Loucy (cell line): ENCODE measurements around the gene GNS.

Experiments used
- H2AFZ ChIP-seq: fragments of 200-600 bp; sonication (generic); 2 replicates; pipeline ENCODE4 v1.6.0; 2016; ENCODE audit warnings: antibody characterized with exemption, mild to moderate bottlenecking, low read length, moderate library complexity
- H3F3A ChIP-seq: fragments of 200-600 bp; 2 replicates; pipeline ENCODE4 v1.6.0; 2016; ENCODE audit warnings: antibody characterized with exemption, low read depth, mild to moderate bottlenecking
- H3K27me3 ChIP-seq: fragments of 200-600 bp; sonication (generic); 2 replicates; pipeline ENCODE4 v1.6.1; 2014; ENCODE audit warnings: low read length, mild to moderate bottlenecking; ENCODE audit not compliant: insufficient read depth, poor library complexity, severe bottlenecking
- H3K36me3 ChIP-seq: fragments of 200-600 bp; sonication (generic); 2 replicates; pipeline ENCODE4 v1.6.1; 2016; ENCODE audit warnings: low read length; ENCODE audit not compliant: insufficient read depth
- H3K4me1 ChIP-seq: fragments of 200-600 bp; sonication (generic); 2 replicates; pipeline ENCODE4 v1.5.1; 2014; ENCODE audit warnings: low read length, mild to moderate bottlenecking; ENCODE audit not compliant: insufficient read depth, poor library complexity, severe bottlenecking
- H3K4me2 ChIP-seq: fragments of 200-600 bp; sonication (generic); 2 replicates; pipeline ENCODE4 v1.6.0; 2014; ENCODE audit warnings: antibody characterized with exemption, low read length, low read depth, mild to moderate bottlenecking; ENCODE audit not compliant: poor library complexity, severe bottlenecking
- H3K4me3 ChIP-seq: fragments of 200-600 bp; sonication (generic); 2 replicates; pipeline ENCODE4 v1.5.1; 2014; ENCODE audit warnings: low read length, mild to moderate bottlenecking, mixed read lengths; ENCODE audit not compliant: poor library complexity, severe bottlenecking
- H3K79me2 ChIP-seq: fragments of 200-600 bp; sonication (generic); 2 replicates; pipeline ENCODE4 v1.6.1; 2014; ENCODE audit warnings: low read length; ENCODE audit not compliant: insufficient read depth
- H3K9ac ChIP-seq: fragments of 200-600 bp; sonication (generic); 2 replicates; pipeline ENCODE4 v1.6.0; 2014; ENCODE audit warnings: mild to moderate bottlenecking, low read depth, low read length, moderate library complexity; ENCODE audit not compliant: poor library complexity, severe bottlenecking
- H3K9me2 ChIP-seq: fragments of 200-600 bp; sonication (generic); replicated peaks from 2 replicates; pipeline ENCODE4 v1.6.1; 2016; ENCODE audit warnings: low read depth, low read length, mixed read lengths
- H3K9me3 ChIP-seq: fragments of 200-600 bp; sonication (generic); 2 replicates; pipeline ENCODE4 v1.6.1; 2014; ENCODE audit warnings: mild to moderate bottlenecking, antibody characterized with exemption, low read length, low read depth; ENCODE audit not compliant: insufficient read depth
- H4K20me1 ChIP-seq: fragments of 200-600 bp; sonication (generic); 2 replicates; pipeline ENCODE4 v1.6.0; 2014; ENCODE audit warnings: antibody characterized with exemption, low read length, mild to moderate bottlenecking; ENCODE audit not compliant: insufficient read depth, poor library complexity, severe bottlenecking
- CTCF ChIP-seq: fragments of 200-600 bp; sonication (generic); conservative IDR thresholded peaks from 2 replicates; pipeline ENCODE4 v1.5.1; 2014; ENCODE audit warnings: mild to moderate bottlenecking, antibody characterized with exemption, low read length
- EZH2phosphoT487 ChIP-seq: fragments of 200-600 bp; IDR thresholded peaks from 2 replicates; pipeline ENCODE4 v1.6.1; 2018; ENCODE audit warnings: antibody characterized with exemption, mild to moderate bottlenecking, moderate library complexity, borderline replicate concordance

The GNS gene

DNA sequence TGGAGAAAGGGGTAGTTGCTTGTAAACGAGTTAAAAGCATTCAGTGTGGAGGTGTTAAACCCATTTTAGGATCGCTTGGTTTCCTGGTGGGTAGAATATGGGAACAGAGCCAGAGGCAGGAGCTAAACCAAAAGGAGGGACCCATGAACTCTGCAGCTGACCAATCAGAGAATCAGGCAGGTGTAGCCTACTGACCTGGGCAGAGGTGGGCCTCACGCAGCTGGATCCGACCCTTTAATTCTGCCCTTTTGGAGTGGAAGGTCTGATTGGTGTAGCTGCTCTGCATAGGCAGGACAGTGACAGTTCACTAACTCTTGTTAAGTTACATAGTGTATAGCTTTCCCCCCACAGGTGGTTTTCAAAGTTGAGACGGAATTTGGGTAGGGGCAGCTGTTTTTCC, 63.7 kb downstream of the GNS start:
- H3K9ac ChIP-seq: no peak overlapping the region
- no peak overlapping the region for H3K4me2 ChIP-seq
- H3K4me1 ChIP-seq: peaks cover 2% of the 10 kb centered on the region
- no peaks in the 10 kb centered on the region for H3K9me2 ChIP-seq
- H4K20me1 ChIP-seq: no peaks in the 10 kb centered on the region
- TF ChIP-seq CTCF (no peak), EZH2phosphoT487 (no peak)
- no peaks in the 10 kb centered on the region for H3K27me3 ChIP-seq
- H2AFZ ChIP-seq: no peak overlapping the region
- no peaks in the 10 kb centered on the region for H3K9me3 ChIP-seq
- no peak overlapping the region for H3K4me3 ChIP-seq
- peaks cover 50% of the 10 kb centered on the region; the same call in 1 of the 2 replicates for H3K36me3 ChIP-seq
- no peaks in the 10 kb centered on the region for H3K79me2 ChIP-seq
- no peaks in the 10 kb centered on the region for H3F3A ChIP-seq

DNA sequence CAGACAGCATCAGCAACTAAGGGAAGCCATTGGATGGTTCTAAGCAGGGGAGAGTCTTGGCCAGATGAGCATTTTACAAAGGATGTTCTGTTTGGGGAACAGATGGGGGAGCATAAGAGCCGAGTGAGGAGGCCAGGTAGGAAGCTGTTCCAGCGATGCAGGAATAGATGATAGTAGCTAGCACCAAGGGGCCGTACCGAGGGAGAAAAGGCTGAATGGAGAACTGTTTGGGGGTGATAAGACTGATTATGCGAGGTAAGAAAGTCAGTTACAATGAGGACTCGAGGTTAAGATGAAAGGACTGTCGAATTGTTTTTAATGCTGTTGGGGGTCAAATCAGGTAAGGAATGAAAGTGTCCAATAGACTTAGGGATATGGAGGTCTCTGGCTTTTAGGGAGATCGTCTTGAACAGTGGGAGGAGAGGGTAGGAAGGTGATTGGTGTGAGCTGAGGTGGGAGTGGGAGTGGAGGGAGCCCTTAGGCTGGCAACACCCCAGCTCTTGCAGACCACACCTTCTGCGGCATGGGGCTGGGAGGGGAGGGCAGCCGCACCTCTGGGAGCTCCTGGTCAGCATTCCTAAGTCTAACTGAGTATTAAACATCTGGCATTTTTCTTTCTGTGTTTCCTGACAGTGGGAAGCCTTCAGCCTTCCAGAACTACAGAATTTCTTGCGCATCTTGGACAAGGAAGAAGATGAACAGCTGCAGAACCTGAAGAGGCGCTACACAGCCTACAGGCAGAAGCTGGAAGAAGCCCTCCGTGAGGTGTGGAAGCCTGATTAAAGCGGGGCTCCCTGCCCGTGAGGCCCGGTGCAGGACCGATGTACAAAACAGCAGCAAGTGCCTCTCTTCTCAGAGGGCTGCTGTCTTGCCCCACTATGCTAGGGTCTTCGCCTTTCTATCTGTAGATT, 64.8 kb downstream of the GNS start:
- H3K4me3 ChIP-seq: no peak overlapping the region
- H3K9ac ChIP-seq: no peak overlapping the region
- no peaks in the 10 kb centered on the region for H3K9me3 ChIP-seq
- H3K36me3 ChIP-seq: peaks cover 45% of the 10 kb centered on the region; the same call in 1 of the 2 replicates
- H3K79me2 ChIP-seq: no peaks in the 10 kb centered on the region
- no peaks in the 10 kb centered on the region for H3K27me3 ChIP-seq
- H2AFZ ChIP-seq: no peak overlapping the region
- H3K9me2 ChIP-seq: no peaks in the 10 kb centered on the region
- H3F3A ChIP-seq: no peaks in the 10 kb centered on the region
- H4K20me1 ChIP-seq: no peaks in the 10 kb centered on the region
- H3K4me2 ChIP-seq: no peak overlapping the region
- H3K4me1 ChIP-seq: peaks cover 2% of the 10 kb centered on the region
- TF ChIP-seq EZH2phosphoT487: no peak
- TF ChIP-seq CTCF: no peak

DNA sequence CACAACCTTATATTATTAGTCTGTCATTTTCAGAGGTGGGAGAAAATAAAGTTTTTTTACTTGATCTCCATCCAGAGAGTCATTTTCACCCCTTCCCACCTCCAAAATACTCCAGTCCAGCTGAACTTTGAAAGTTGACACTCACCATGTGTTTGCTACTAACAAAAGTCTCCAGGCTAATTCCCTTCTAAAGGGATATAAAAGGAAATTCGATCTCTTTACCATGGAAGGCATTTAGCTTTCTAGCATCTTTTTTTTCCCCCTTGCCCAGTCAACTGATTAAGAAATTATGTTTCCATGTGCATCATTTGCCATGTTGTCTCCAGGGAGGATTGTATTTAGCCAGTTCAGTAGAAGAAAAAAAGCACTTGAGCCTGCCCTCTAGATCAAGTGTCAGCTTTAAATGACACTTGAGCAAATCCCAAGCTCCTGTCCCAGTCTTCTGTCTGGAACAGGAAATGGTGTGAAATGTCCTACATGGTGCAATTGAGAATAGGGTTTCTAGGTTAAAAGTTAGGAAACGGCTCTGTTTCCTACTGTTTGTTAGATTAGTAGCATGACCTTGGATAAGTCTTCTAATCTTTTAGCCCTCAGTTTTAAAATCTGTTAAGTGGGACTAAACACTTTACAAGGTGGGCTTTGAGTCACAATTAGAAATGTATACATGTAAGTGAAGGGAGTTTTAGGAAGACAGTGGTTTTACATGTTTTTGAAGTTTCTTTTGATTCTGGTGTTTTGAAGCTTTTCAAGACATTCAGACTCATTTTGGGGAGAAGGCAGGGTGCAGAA, 67.2 kb downstream of the GNS start:
- Histone ChIP-seq H3K79me2 (no peaks in the 10 kb centered on the region), H3K36me3 (peaks cover 63% of the 10 kb centered on the region; the same call in 1 of the 2 replicates), H3F3A (no peaks in the 10 kb centered on the region), H3K9me3 (no peaks in the 10 kb centered on the region), H3K4me3 (no peak overlapping the region), H3K4me2 (no peak overlapping the region), H2AFZ (no peak overlapping the region), H4K20me1 (no peaks in the 10 kb centered on the region), H3K4me1 (peaks cover 15% of the 10 kb centered on the region), H3K9ac (no peak overlapping the region), H3K9me2 (no peaks in the 10 kb centered on the region), H3K27me3 (no peaks in the 10 kb centered on the region)
- TF ChIP-seq EZH2phosphoT487: no peak
- no peak for TF ChIP-seq CTCF
